Adipocyte (in vitro differentiated cells): ENCODE data around the gene ZNF532.

Experiments used
- DNase-seq: peaks from one replicate; pipeline ENCODE4 v3.0.0-alpha.2; 2015; ENCODE audit warnings: low read depth
- H3K27me3 ChIP-seq: replicated peaks from 2 replicates; pipeline ENCODE4 v1.7.0; 2013; ENCODE audit warnings: mild to moderate bottlenecking, low read length, moderate library complexity; ENCODE audit not compliant: control insufficient read depth, insufficient read depth
- H3K36me3 ChIP-seq: 2 replicates; pipeline ENCODE4 v1.7.0; 2013; ENCODE audit warnings: low read length, mild to moderate bottlenecking, moderate library complexity; ENCODE audit not compliant: control insufficient read depth, insufficient read depth, severe bottlenecking
- H3K4me1 ChIP-seq: 2 replicates; pipeline ENCODE4 v1.7.0; 2013; ENCODE audit warnings: mild to moderate bottlenecking, low read length, moderate library complexity; ENCODE audit not compliant: control insufficient read depth, insufficient read depth
- H3K4me3 ChIP-seq: 2 replicates; pipeline ENCODE4 v1.7.0; 2013; ENCODE audit warnings: mild to moderate bottlenecking, low read length, moderate library complexity
- H3K9ac ChIP-seq: 2 replicates; pipeline ENCODE4 v1.7.0; 2013; ENCODE audit warnings: mild to moderate bottlenecking, low read length, moderate library complexity
- H3K9me3 ChIP-seq: 2 replicates; pipeline ENCODE4 v1.7.0; 2013; ENCODE audit warnings: mild to moderate bottlenecking, low read length, moderate library complexity; ENCODE audit not compliant: control insufficient read depth

The ZNF532 gene

GRCh38 chr18:58871514-58872420, 7.1 kb downstream of the ZNF532 start:
- Histone ChIP-seq H3K27me3 (no peaks in the 10 kb centered on the region), H3K36me3 (peaks cover 43% of the 10 kb centered on the region), H3K9me3 (no peaks in the 10 kb centered on the region), H3K4me3 (no peak overlapping the region), H3K4me1 (peaks cover 3% of the 10 kb centered on the region), H3K9ac (no peak overlapping the region)
- peak; percentile 77 for DNase-seq

GRCh38 chr18:58878640-58879039, 14.0 kb downstream of the ZNF532 start:
- DNase-seq, result no peak
- Histone ChIP-seq H3K4me1 (peaks cover 32% of the 10 kb centered on the region), H3K27me3 (no peaks in the 10 kb centered on the region), H3K9me3 (no peaks in the 10 kb centered on the region), H3K36me3 (peaks cover 26% of the 10 kb centered on the region), H3K9ac (no peak overlapping the region), H3K4me3 (no peak overlapping the region)

GRCh38 chr18:58881477-58881876, 16.8 kb downstream of the ZNF532 start:
- Histone ChIP-seq H3K4me3 (no peak overlapping the region), H3K27me3 (no peaks in the 10 kb centered on the region), H3K9me3 (no peaks in the 10 kb centered on the region), H3K9ac (peak overlapping the region; percentile 10), H3K4me1 (peaks cover 41% of the 10 kb centered on the region), H3K36me3 (peaks cover 21% of the 10 kb centered on the region)
- DNase-seq, result peak; percentile 18

- Histone ChIP-seq H3K36me3 (peaks cover 18% of the 10 kb centered on the region), H3K4me3 (no peak overlapping the region), H3K9ac (peak overlapping the region; percentile 27), H3K4me1 (peaks cover 44% of the 10 kb centered on the region), H3K27me3 (no peaks in the 10 kb centered on the region), H3K9me3 (no peaks in the 10 kb centered on the region)
- DNase-seq, result peak; percentile 84
These were observed 17.4 kb downstream of the ZNF532 start for GRCh38 chr18:58882044-58882443.

GRCh38 chr18:58882686-58883085, 18.0 kb downstream of the ZNF532 start:
- Histone ChIP-seq H3K4me1 (peaks cover 50% of the 10 kb centered on the region), H3K36me3 (peaks cover 12% of the 10 kb centered on the region), H3K9me3 (no peaks in the 10 kb centered on the region), H3K27me3 (no peaks in the 10 kb centered on the region), H3K9ac (peak overlapping the region; percentile 27), H3K4me3 (no peak overlapping the region)
- DNase-seq, result peak; percentile 54

- DNase-seq, result peak; percentile 68
- Histone ChIP-seq H3K4me1 (peaks cover 54% of the 10 kb centered on the region), H3K9ac (no peak overlapping the region), H3K4me3 (no peak overlapping the region), H3K9me3 (no peaks in the 10 kb centered on the region), H3K36me3 (peaks cover 4% of the 10 kb centered on the region), H3K27me3 (no peaks in the 10 kb centered on the region)
These were observed 20.0 kb downstream of the ZNF532 start for GRCh38 chr18:58884680-58885079.

GRCh38 chr18:58886431-58886830, 21.8 kb downstream of the ZNF532 start:
- Histone ChIP-seq H3K36me3 (peaks cover 4% of the 10 kb centered on the region), H3K27me3 (no peaks in the 10 kb centered on the region), H3K9ac (no peak overlapping the region), H3K4me3 (no peak overlapping the region), H3K9me3 (no peaks in the 10 kb centered on the region), H3K4me1 (peaks cover 45% of the 10 kb centered on the region)
- DNase-seq, result no peak

- Histone ChIP-seq H3K4me1 (peaks cover 45% of the 10 kb centered on the region), H3K9me3 (no peaks in the 10 kb centered on the region), H3K27me3 (no peaks in the 10 kb centered on the region), H3K36me3 (peaks cover 4% of the 10 kb centered on the region), H3K9ac (peak overlapping the region; percentile 68), H3K4me3 (peak overlapping the region; percentile 58)
- DNase-seq, result peak; percentile 48
These were observed 22.4 kb downstream of the ZNF532 start for GRCh38 chr18:58886864-58887612.

GRCh38 chr18:58887613-58887963, 22.9 kb downstream of the ZNF532 start:
- peak; percentile 71 for DNase-seq
- Histone ChIP-seq H3K9me3 (no peaks in the 10 kb centered on the region), H3K36me3 (peaks cover 4% of the 10 kb centered on the region), H3K27me3 (no peaks in the 10 kb centered on the region), H3K4me3 (peak overlapping the region; percentile 58), H3K9ac (peak overlapping the region; percentile 68), H3K4me1 (peaks cover 45% of the 10 kb centered on the region)

- H3K9me3 ChIP-seq, result no peaks in the 10 kb centered on the region
- H3K36me3 ChIP-seq, result no peaks in the 10 kb centered on the region
These were observed 27.1 kb downstream of the ZNF532 start for GRCh38 chr18:58891776-58892175.

GRCh38 chr18:58892488-58892887, 27.8 kb downstream of the ZNF532 start:
- peak overlapping the region; percentile 73 for H3K9ac ChIP-seq
- H3K4me1 ChIP-seq, result peaks cover 33% of the 10 kb centered on the region
- no peaks in the 10 kb centered on the region for H3K36me3 ChIP-seq
- no peak overlapping the region for H3K4me3 ChIP-seq
- H3K9me3 ChIP-seq, result no peaks in the 10 kb centered on the region
- no peaks in the 10 kb centered on the region for H3K27me3 ChIP-seq
- DNase-seq, result peak; percentile 3

More at GRCh38 chr18:58891776-58892175, 27.1 kb downstream of the ZNF532 start:
- H3K27me3 ChIP-seq, result no peaks in the 10 kb centered on the region
- peaks cover 39% of the 10 kb centered on the region for H3K4me1 ChIP-seq
- peak; percentile 31 for DNase-seq
- peak overlapping the region; percentile 73 for H3K9ac ChIP-seq
- H3K4me3 ChIP-seq, result peak overlapping the region; percentile 75
